A549 (cell line): ENCODE results near the gene VPS4A.

Experiments
- CTCF ChIP-seq: fragments of >200 bp; sonication (Bioruptor Twin); formaldehyde crosslinking; IDR thresholded peaks from 3 replicates; pipeline ENCODE4 v1.5.1; 2016
- PHF8 ChIP-seq: fragments of 200-600 bp; sonication (generic); IDR thresholded peaks from 2 replicates; pipeline ENCODE4 v1.6.1; 2016; ENCODE audit warnings: low read depth, mild to moderate bottlenecking, antibody characterized with exemption, moderate library complexity, borderline replicate concordance
- POLR2A ChIP-seq: IDR thresholded peaks from 2 replicates; pipeline ENCODE4 v1.6.1; 2012; ENCODE audit warnings: mild to moderate bottlenecking, low read length

- TF ChIP-seq PHF8 (no peak), CTCF (no peak), POLR2A (no peak)
These were observed 5.5 kb downstream of the VPS4A start for GRCh38 chr16:69316595-69317034.
